Suprapubic skin (tissue), 3 donors: ENCODE data around the gene GALNT2.

ENCODE experiments used
- CTCF ChIP-seq, 2 donors: fragments of 200-600 bp in 1 of 2; fragments of 450-650 bp in 1 of 2; sonication (generic) in 1 of 2; IDR thresholded peaks; one replicate each; pipeline ENCODE4 v1.5.1; 2016 to 2019; ENCODE audit warnings: antibody characterized with exemption in 2 of 2, mild to moderate bottlenecking in 1 of 2, moderate library complexity in 1 of 2
- POLR2A ChIP-seq, 2 donors: fragments of 450-650 bp; IDR thresholded peaks; one replicate each; pipeline ENCODE4 v1.6.1; 2017; ENCODE audit warnings: antibody characterized with exemption in 2 of 2, mild to moderate bottlenecking in 2 of 2, moderate library complexity in 2 of 2

DNA sequence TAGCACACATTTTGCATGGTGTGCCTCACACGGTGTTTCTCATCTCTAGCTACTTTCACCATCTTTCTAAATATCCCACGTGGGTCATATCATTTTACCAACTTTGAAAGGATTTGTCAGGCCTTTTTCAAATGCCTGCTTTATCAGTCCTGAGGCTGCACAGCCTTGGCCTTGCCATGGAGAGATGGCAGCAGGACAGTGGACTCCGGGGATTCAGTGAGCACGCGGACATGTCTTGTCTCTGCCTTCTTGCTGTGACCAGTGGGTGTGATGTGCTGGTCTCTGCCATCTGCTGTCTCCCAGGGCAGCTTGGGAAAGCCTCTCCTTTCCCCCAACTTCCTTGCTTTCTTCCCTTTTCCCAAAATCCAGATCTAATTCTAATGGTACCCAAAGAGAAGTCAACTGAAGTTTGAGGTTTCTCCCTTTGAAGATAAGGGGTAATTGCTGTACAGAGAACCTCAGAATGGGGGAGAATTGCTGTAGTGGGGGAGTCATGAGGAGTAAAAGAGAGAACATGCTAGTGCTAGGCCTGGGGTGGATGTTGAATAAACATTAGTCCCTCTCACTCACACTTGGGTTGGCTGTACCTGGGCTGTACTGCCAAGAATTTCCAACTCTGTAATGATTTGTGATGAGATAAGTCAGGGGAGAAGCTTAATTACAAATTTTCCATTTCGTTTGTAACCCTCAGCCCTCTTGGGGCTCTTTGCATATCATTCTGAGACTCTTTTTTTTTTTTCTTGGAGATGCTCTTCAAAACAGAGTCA lies 99.5 kb downstream of the GALNT2 start:
- TF ChIP-seq CTCF (IDR thresholded peaks at IDR 0.05) = no peak
- no peak for TF ChIP-seq POLR2A (IDR thresholded peaks at IDR 0.05)
